Loucy (cell line): Measurements from ENCODE around the gene ANO1.

ENCODE experiments used
- EZH2phosphoT487 ChIP-seq: fragments of 200-600 bp; IDR thresholded peaks from 2 replicates; pipeline ENCODE4 v1.6.1; 2018; ENCODE audit warnings: antibody characterized with exemption, mild to moderate bottlenecking, moderate library complexity, borderline replicate concordance
- TF ChIP-seq, protein P1 (sequence below): fragments of 200-600 bp; sonication (generic); conservative IDR thresholded peaks from 2 replicates; pipeline ENCODE4 v1.5.1; 2014; ENCODE audit warnings: mild to moderate bottlenecking, antibody characterized with exemption, low read length

DNA sequence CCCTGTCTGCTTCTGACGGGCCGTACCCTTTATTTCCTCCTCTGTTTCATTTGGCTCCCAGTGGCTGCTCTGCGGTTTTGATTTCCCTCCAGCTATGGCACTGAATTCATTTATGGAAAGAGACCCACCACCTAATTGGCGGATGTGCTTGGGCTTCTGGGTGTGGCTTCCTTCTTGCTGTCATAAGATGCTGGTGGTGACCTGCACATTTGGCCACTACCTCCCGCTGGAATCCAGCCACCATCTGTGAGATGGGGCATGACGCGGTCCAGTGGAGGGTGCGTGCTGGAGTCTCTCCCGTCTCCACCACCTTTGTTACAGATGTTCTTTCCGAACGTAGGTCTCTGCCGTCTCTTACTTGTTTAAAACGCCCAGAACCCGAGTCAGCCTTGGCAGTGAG lies 77.3 kb downstream of the ANO1 start:
- TF ChIP-seq, protein P1, sequence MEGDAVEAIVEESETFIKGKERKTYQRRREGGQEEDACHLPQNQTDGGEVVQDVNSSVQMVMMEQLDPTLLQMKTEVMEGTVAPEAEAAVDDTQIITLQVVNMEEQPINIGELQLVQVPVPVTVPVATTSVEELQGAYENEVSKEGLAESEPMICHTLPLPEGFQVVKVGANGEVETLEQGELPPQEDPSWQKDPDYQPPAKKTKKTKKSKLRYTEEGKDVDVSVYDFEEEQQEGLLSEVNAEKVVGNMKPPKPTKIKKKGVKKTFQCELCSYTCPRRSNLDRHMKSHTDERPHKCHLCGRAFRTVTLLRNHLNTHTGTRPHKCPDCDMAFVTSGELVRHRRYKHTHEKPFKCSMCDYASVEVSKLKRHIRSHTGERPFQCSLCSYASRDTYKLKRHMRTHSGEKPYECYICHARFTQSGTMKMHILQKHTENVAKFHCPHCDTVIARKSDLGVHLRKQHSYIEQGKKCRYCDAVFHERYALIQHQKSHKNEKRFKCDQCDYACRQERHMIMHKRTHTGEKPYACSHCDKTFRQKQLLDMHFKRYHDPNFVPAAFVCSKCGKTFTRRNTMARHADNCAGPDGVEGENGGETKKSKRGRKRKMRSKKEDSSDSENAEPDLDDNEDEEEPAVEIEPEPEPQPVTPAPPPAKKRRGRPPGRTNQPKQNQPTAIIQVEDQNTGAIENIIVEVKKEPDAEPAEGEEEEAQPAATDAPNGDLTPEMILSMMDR, result no peak
- TF ChIP-seq EZH2phosphoT487, result no peak
